OCI-LY1 (cell line): ENCODE results near the gene ING2.
"Not testable (repeated sequence)": the region's sequence is repeated elsewhere in the genome, so short reads cannot be mapped to it uniquely, and the experiment has no call there.

Experiments
- H2AFZ ChIP-seq: fragments of 200-600 bp; sonication (generic), shearing (Covaris generic); 2 replicates; pipeline ENCODE4 v1.6.0; 2014; ENCODE audit warnings: antibody characterized with exemption, mild to moderate bottlenecking, low read length
- H3F3A ChIP-seq: fragments of 200-600 bp; sonication (generic), shearing (Covaris generic); 2 replicates; pipeline ENCODE4 v1.6.0; 2014; ENCODE audit warnings: mild to moderate bottlenecking, antibody characterized with exemption, low read length, moderate library complexity; ENCODE audit not compliant: insufficient read depth
- H3K27ac ChIP-seq: fragments of 200-600 bp; sonication (generic); 2 replicates; pipeline ENCODE4 v1.5.1; 2014; ENCODE audit warnings: low read length, mixed run types, mild to moderate bottlenecking, low read depth; ENCODE audit not compliant: poor library complexity, severe bottlenecking
- H3K27me3 ChIP-seq: fragments of 200-600 bp; sonication (generic); 2 replicates; pipeline ENCODE4 v1.6.0; 2014; ENCODE audit warnings: antibody characterized with exemption, mild to moderate bottlenecking, low read length, moderate library complexity; ENCODE audit not compliant: insufficient read depth
- H3K36me3 ChIP-seq: fragments of 200-600 bp; sonication (generic); 2 replicates; pipeline ENCODE4 v1.6.1; 2014; ENCODE audit warnings: mild to moderate bottlenecking, antibody characterized with exemption, low read length, moderate library complexity, mixed read lengths; ENCODE audit not compliant: insufficient read depth
- H3K4me1 ChIP-seq: fragments of 200-600 bp; sonication (generic); 2 replicates; pipeline ENCODE4 v1.5.1; 2014; ENCODE audit warnings: mild to moderate bottlenecking, low read length, moderate library complexity; ENCODE audit not compliant: insufficient read depth, severe bottlenecking
- H3K4me2 ChIP-seq: fragments of 200-600 bp; sonication (generic), shearing (Covaris generic); 2 replicates; pipeline ENCODE4 v1.6.1; 2014; ENCODE audit warnings: low read length
- H3K4me3 ChIP-seq: fragments of 200-600 bp; sonication (generic); 2 replicates; pipeline ENCODE4 v1.5.1; 2014; ENCODE audit warnings: low read length, low read depth, mild to moderate bottlenecking, mixed read lengths; ENCODE audit not compliant: poor library complexity, severe bottlenecking
- H3K79me2 ChIP-seq: fragments of 200-600 bp; shearing (Covaris generic); 2 replicates; pipeline ENCODE4 v1.6.1; 2016; ENCODE audit warnings: mixed run types, low read length, mixed read lengths; ENCODE audit not compliant: insufficient read depth
- H3K9ac ChIP-seq: fragments of 200-600 bp; sonication (generic), shearing (Covaris generic); 2 replicates; pipeline ENCODE4 v1.6.1; 2014; ENCODE audit warnings: mild to moderate bottlenecking, low read length, mixed read lengths
- H3K9me2 ChIP-seq: fragments of 200-600 bp; sonication (generic), shearing (Covaris generic); 2 replicates; pipeline ENCODE4 v1.6.1; 2014; ENCODE audit warnings: low read depth, mild to moderate bottlenecking, low read length, mixed read lengths
- H3K9me3 ChIP-seq: fragments of 200-600 bp; shearing (Covaris generic); 2 replicates; pipeline ENCODE4 v1.6.1; 2014; ENCODE audit warnings: low read length, mixed read lengths
- H4K20me1 ChIP-seq: fragments of 200-600 bp; sonication (generic), shearing (Covaris generic); 2 replicates; pipeline ENCODE4 v1.6.0; 2016; ENCODE audit warnings: mild to moderate bottlenecking, low read length; ENCODE audit not compliant: insufficient read depth
- EZH2 ChIP-seq: fragments of 200-600 bp; sonication (generic), shearing (Covaris generic); IDR thresholded peaks from 2 replicates; pipeline ENCODE4 v1.8.0; 2017; ENCODE audit warnings: borderline replicate concordance, mixed run types, mild to moderate bottlenecking, antibody characterized with exemption, low read length, moderate library complexity, mixed read lengths
- TF ChIP-seq, protein P1 (sequence below): fragments of 200-600 bp; sonication (generic), shearing (Covaris generic); IDR thresholded peaks from 2 replicates; pipeline ENCODE4 v1.5.1; 2017; ENCODE audit warnings: mild to moderate bottlenecking, antibody characterized with exemption, low read length, moderate library complexity, mixed read lengths

Gene ING2

GRCh38 chr4:183552274-183553146 is 47.7 kb downstream of the ING2 start:
- Histone ChIP-seq H3K4me1 (no peaks in the 10 kb centered on the region), H3K36me3 (no peaks in the 10 kb centered on the region), H2AFZ (no peak overlapping the region), H3K27me3 (no peaks in the 10 kb centered on the region), H3K9ac (no peak overlapping the region), H3K4me3 (no peak overlapping the region), H3K9me2 (no peaks in the 10 kb centered on the region), H3K9me3 (no peaks in the 10 kb centered on the region), H3K27ac (no peak overlapping the region), H3K79me2 (no peaks in the 10 kb centered on the region), H4K20me1 (no peaks in the 10 kb centered on the region), H3K4me2 (no peak overlapping the region), H3F3A (no peaks in the 10 kb centered on the region)
- TF ChIP-seq, protein P1, sequence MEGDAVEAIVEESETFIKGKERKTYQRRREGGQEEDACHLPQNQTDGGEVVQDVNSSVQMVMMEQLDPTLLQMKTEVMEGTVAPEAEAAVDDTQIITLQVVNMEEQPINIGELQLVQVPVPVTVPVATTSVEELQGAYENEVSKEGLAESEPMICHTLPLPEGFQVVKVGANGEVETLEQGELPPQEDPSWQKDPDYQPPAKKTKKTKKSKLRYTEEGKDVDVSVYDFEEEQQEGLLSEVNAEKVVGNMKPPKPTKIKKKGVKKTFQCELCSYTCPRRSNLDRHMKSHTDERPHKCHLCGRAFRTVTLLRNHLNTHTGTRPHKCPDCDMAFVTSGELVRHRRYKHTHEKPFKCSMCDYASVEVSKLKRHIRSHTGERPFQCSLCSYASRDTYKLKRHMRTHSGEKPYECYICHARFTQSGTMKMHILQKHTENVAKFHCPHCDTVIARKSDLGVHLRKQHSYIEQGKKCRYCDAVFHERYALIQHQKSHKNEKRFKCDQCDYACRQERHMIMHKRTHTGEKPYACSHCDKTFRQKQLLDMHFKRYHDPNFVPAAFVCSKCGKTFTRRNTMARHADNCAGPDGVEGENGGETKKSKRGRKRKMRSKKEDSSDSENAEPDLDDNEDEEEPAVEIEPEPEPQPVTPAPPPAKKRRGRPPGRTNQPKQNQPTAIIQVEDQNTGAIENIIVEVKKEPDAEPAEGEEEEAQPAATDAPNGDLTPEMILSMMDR: no peak
- TF ChIP-seq EZH2: no peak

DNA sequence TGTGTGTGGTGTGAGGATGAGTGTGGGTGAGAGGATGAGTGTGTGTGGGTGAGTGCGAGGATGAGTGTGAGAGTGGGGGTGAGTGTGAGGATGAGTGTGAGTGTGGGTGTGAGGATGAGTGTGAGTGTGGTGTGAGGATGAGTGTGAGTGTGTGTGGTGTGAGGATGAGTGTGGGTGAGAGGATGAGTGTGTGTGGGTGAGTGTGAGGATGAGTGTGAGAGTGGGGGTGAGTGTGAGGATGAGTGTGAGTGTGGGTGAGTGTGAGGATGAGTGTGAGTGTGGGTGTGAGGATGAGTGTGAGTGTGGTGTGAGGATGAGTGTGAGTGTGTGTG is 48.3 kb downstream of the ING2 start:
- not testable (repeated sequence) for H3K36me3 ChIP-seq, H2AFZ ChIP-seq, H3K27me3 ChIP-seq, H3K9ac ChIP-seq, H3K4me2 ChIP-seq, H4K20me1 ChIP-seq, H3F3A ChIP-seq, H3K79me2 ChIP-seq, H3K9me2 ChIP-seq, H3K4me3 ChIP-seq, H3K27ac ChIP-seq, H3K4me1 ChIP-seq, H3K9me3 ChIP-seq

GRCh38 chr4:183553601-183554345 is 48.9 kb downstream of the ING2 start:
- Histone ChIP-seq H3K9me3 (no peaks in the 10 kb centered on the region), H3K27me3 (no peaks in the 10 kb centered on the region), H3K27ac (no peak overlapping the region), H3K4me2 (no peak overlapping the region), H3K9ac (no peak overlapping the region), H3K36me3 (no peaks in the 10 kb centered on the region), H3K4me1 (no peaks in the 10 kb centered on the region), H3K4me3 (no peak overlapping the region), H3K9me2 (no peaks in the 10 kb centered on the region), H2AFZ (no peak overlapping the region), H3K79me2 (no peaks in the 10 kb centered on the region), H4K20me1 (no peaks in the 10 kb centered on the region), H3F3A (no peaks in the 10 kb centered on the region)
- TF ChIP-seq, protein P1: no peak
- TF ChIP-seq EZH2: no peak
